ENCODE measurements around the gene THAP6.

THAP6 gene

DNA sequence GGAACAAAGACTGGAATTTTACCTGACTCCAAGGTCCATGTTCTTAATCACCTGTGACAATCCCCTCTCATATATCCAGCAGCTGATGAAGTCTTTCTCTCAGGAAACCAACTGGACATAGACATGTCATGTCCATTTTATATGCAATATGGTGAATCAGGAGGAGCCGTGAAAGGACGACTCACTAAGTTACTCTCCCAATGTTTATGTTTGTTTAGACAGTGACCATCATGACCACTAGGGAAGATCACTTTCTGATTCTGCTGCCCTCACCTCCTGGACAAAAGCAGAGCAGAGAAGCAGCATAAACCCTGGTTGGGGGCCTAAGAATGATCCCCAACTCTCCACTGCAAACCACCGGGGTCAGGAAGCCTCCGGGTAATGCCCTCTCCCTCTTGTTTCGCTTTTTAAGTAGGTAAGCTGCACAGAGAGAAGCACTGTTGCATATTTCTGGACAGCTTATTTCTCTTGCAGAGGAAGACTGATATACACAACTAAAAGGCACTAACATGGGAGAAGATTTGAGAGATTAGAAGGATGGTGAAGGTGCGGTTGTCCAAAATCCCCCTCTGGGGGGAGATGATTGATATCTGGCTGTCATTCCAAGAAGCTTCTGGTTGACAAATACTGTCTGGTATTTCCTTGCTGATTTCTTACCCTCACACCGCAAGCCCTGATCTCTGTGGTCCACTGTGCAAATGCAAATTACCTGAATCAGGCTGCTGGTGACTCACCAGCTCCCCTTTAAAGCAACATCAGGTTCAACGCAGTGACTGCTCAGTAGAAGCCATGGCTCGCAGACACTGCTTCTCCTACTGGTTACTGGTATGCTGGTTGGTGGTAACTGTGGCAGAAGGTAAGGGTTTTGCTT, 41.3 kb downstream of the THAP6 start, which contains the start of gene ODAPH:
ODAPH (plus strand) TSS at position 773 of the 871 bp plus-strand sequence; CDS start at position 790, 17 bp downstream.
- H2BK12ac ChIP-seq (ENCODE audit: low read length) = peak within 1 kb of the TSS; percentile 98
- H3K4me1 ChIP-seq (ENCODE audit: control insufficient read depth in 1 of 2, insufficient read depth in 2 of 2, low read length in 2 of 2) = peaks cover 3 to 10% of the 10 kb centered on the region in 2 experiments
- peak within 1 kb of the TSS; percentile 75 for H2AK5ac ChIP-seq (ENCODE audit: low read length)
- peak within 1 kb of the TSS; percentile 65 for H4K8ac ChIP-seq (ENCODE audit: low read depth, low read length)
- no peak within 1 kb of the TSS for H3K4me3 ChIP-seq (ENCODE audit: low read depth, low read length)
- peak within 1 kb of the TSS; percentile 52 for H4K91ac ChIP-seq (ENCODE audit: low read depth, low read length)
- peak within 1 kb of the TSS; percentile 49 for H3K4me2 ChIP-seq (ENCODE audit: low read length)
- peak; percentile 88 to 89 for DNase-seq
- H3K27ac ChIP-seq (ENCODE audit: low read depth, low read length) = peak within 1 kb of the TSS; percentile 87
- no peak within 1 kb of the TSS for H2AFZ ChIP-seq (ENCODE audit: insufficient read depth, low read length, poor library complexity)
- no peak within 1 kb of the TSS for H3K9ac ChIP-seq (ENCODE audit: low read length)
- no peaks in the 10 kb centered on the region for H3K27me3 ChIP-seq (ENCODE audit: insufficient read depth, low read length)
- H3K14ac ChIP-seq (ENCODE audit: low read length) = no peak within 1 kb of the TSS
- H2BK5ac ChIP-seq (ENCODE audit: low read depth, low read length, poor library complexity) = peak within 1 kb of the TSS; percentile 57
- H3K18ac ChIP-seq (ENCODE audit: low read length) = peak within 1 kb of the TSS; percentile 48
- no peak within 1 kb of the TSS for H3K23ac ChIP-seq (ENCODE audit: low read length)
- no peak within 1 kb of the TSS for H3K4ac ChIP-seq (ENCODE audit: low read depth, low read length)
- no peaks in the 10 kb centered on the region for H3K9me3 ChIP-seq (ENCODE audit: insufficient read depth, low read depth, low read length)
- peaks cover 2% of the 10 kb centered on the region for H3K79me1 ChIP-seq (ENCODE audit: low read length)
- no peaks in the 10 kb centered on the region for H3K79me2 ChIP-seq (ENCODE audit: control insufficient read depth, insufficient read depth, low read length, poor library complexity)
- no peak within 1 kb of the TSS for H4K12ac ChIP-seq (ENCODE audit: low read depth, low read length)
- no CpG with 5 or more reads among the region's 9 CpGs for WGBS (ENCODE audit: extremely low coverage, insufficient coverage, insufficient read length)
- H3K36me3 ChIP-seq (ENCODE audit: control insufficient read depth in 1 of 2, insufficient read depth in 2 of 2, low read length in 2 of 2) = no peaks in the 10 kb centered on the region
- H2BK120ac ChIP-seq (ENCODE audit: insufficient read depth, low read length, poor library complexity) = peak within 1 kb of the TSS; percentile 34

DNA sequence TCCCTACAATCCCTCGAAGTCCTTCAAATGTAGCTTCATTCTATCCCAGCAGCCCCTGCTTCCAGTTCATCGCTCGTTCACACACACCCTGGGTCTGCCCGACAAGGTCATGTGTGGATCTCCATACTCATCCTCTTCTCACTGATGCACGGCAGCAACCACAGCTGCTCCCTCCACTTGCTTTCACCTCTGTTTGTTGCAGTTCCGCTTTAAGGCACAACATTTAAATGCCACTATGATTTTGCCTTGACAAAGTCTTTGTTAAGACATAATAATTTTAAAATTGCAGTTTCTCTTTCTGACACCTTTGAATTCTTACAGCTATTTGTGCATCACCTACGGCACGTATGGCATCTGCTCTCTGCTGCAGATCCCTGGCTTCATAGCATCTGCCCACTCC, 43.4 kb downstream of the THAP6 start:
- Histone ChIP-seq H2BK12ac (ENCODE audit: low read length) (peak overlapping the region; percentile 32), H3K27me3 (ENCODE audit: insufficient read depth, low read length) (no peaks in the 10 kb centered on the region), H3K9ac (ENCODE audit: low read length) (no peak overlapping the region), H3K23ac (ENCODE audit: low read length) (no peak overlapping the region), H3K79me2 (ENCODE audit: control insufficient read depth, insufficient read depth, low read length, poor library complexity) (no peaks in the 10 kb centered on the region), H4K91ac (ENCODE audit: low read depth, low read length) (no peak overlapping the region), H3K18ac (ENCODE audit: low read length) (no peak overlapping the region), H2BK5ac (ENCODE audit: low read depth, low read length, poor library complexity) (no peak overlapping the region), H3K4ac (ENCODE audit: low read depth, low read length) (no peak overlapping the region), H2AK5ac (ENCODE audit: low read length) (no peak overlapping the region), H4K12ac (ENCODE audit: low read depth, low read length) (no peak overlapping the region), H3K79me1 (ENCODE audit: low read length) (peaks cover 2% of the 10 kb centered on the region), H3K9me3 (ENCODE audit: insufficient read depth, low read depth, low read length) (no peaks in the 10 kb centered on the region), H3K4me3 (ENCODE audit: low read depth, low read length) (no peak overlapping the region), H2BK120ac (ENCODE audit: insufficient read depth, low read length, poor library complexity) (no peak overlapping the region), H3K4me2 (ENCODE audit: low read length) (no peak overlapping the region), H2AFZ (ENCODE audit: insufficient read depth, low read length, poor library complexity) (no peak overlapping the region), H4K8ac (ENCODE audit: low read depth, low read length) (no peak overlapping the region), H3K36me3 (ENCODE audit: control insufficient read depth in 1 of 2, insufficient read depth in 2 of 2, low read length in 2 of 2) (no peaks in the 10 kb centered on the region), H3K14ac (ENCODE audit: low read length) (no peak overlapping the region), H3K4me1 (ENCODE audit: control insufficient read depth in 1 of 2, insufficient read depth in 2 of 2, low read length in 2 of 2) (peaks cover 3 to 13% of the 10 kb centered on the region in 2 experiments), H3K27ac (ENCODE audit: low read depth, low read length) (no peak overlapping the region)
- WGBS (ENCODE audit: extremely low coverage, insufficient coverage, insufficient read length) = no CpG with 5 or more reads among the region's 8 CpGs
- DNase-seq = peak; percentile 44 to 61

DNA sequence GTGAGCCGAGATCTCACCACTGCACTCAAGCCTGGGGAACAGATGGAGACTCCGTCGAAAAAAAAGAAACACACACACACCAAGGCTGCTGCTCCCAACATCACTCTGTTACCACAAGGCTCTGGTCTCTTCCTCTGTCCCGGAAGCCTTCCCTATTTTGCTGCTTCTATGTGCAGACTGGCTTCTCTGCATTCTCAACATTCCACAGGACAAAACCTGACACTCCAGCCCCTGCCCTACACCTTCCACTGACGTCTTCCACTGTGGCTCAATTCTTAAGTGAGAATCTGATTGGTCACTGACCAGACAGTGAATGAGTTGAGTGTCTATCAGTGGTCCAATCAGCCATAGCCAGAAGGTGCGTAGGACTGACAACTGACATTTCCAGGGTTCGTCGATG, 47.5 kb downstream of the THAP6 start:
- H2AFZ ChIP-seq (ENCODE audit: insufficient read depth, low read length, poor library complexity) = no peak overlapping the region
- no peaks in the 10 kb centered on the region for H3K9me3 ChIP-seq (ENCODE audit: insufficient read depth, low read depth, low read length)
- H4K8ac ChIP-seq (ENCODE audit: low read depth, low read length) = no peak overlapping the region
- no peak overlapping the region for H2BK5ac ChIP-seq (ENCODE audit: low read depth, low read length, poor library complexity)
- peaks cover 0 to 6% of the 10 kb centered on the region in 2 experiments for H3K4me1 ChIP-seq (ENCODE audit: control insufficient read depth in 1 of 2, insufficient read depth in 2 of 2, low read length in 2 of 2)
- H3K36me3 ChIP-seq (ENCODE audit: control insufficient read depth in 1 of 2, insufficient read depth in 2 of 2, low read length in 2 of 2) = no peaks in the 10 kb centered on the region
- no peak overlapping the region for H4K91ac ChIP-seq (ENCODE audit: low read depth, low read length)
- H3K4me2 ChIP-seq (ENCODE audit: low read length) = peak overlapping the region; percentile 35
- no peak overlapping the region for H3K4ac ChIP-seq (ENCODE audit: low read depth, low read length)
- no peak overlapping the region for H4K12ac ChIP-seq (ENCODE audit: low read depth, low read length)
- no peak overlapping the region for H3K9ac ChIP-seq (ENCODE audit: low read length)
- H3K14ac ChIP-seq (ENCODE audit: low read length) = no peak overlapping the region
- no CpG with 5 or more reads among the region's 8 CpGs for WGBS (ENCODE audit: extremely low coverage, insufficient coverage, insufficient read length)
- no peak overlapping the region for H3K18ac ChIP-seq (ENCODE audit: low read length)
- H2BK12ac ChIP-seq (ENCODE audit: low read length) = no peak overlapping the region
- H3K23ac ChIP-seq (ENCODE audit: low read length) = no peak overlapping the region
- H3K4me3 ChIP-seq (ENCODE audit: low read depth, low read length) = no peak overlapping the region
- no peak overlapping the region for H2AK5ac ChIP-seq (ENCODE audit: low read length)
- H3K27me3 ChIP-seq (ENCODE audit: insufficient read depth, low read length) = no peaks in the 10 kb centered on the region
- H2BK120ac ChIP-seq (ENCODE audit: insufficient read depth, low read length, poor library complexity) = no peak overlapping the region
- H3K27ac ChIP-seq (ENCODE audit: low read depth, low read length) = peak overlapping the region; percentile 60
- no peaks in the 10 kb centered on the region for H3K79me2 ChIP-seq (ENCODE audit: control insufficient read depth, insufficient read depth, low read length, poor library complexity)
- H3K79me1 ChIP-seq (ENCODE audit: low read length) = no peaks in the 10 kb centered on the region
- DNase-seq = peak; percentile 95 to 98

DNA sequence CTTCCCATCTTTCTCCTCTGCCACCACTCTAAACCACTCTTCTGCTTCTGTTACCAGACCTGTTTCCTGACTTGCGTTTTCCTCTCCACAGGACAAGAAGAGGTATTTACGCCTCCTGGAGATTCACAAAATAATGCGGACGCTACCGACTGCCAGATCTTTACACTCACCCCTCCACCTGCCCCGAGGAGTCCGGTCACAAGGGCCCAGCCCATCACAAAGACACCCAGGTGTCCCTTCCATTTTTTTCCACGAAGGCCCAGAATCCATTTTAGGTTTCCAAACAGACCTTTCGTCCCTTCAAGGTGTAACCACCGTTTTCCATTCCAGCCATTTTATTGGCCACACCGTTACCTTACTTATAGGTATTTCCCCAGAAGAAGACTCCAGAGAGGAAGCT, 49.8 kb downstream of the THAP6 start:
- Histone ChIP-seq H3K27ac (ENCODE audit: low read depth, low read length) (no peak overlapping the region), H3K9me3 (ENCODE audit: insufficient read depth, low read depth, low read length) (no peaks in the 10 kb centered on the region), H3K4me3 (ENCODE audit: low read depth, low read length) (no peak overlapping the region), H3K18ac (ENCODE audit: low read length) (no peak overlapping the region), H2AFZ (ENCODE audit: insufficient read depth, low read length, poor library complexity) (no peak overlapping the region), H3K4me1 (ENCODE audit: control insufficient read depth in 1 of 2, insufficient read depth in 2 of 2, low read length in 2 of 2) (peaks cover 0 to 4% of the 10 kb centered on the region in 2 experiments), H3K36me3 (ENCODE audit: control insufficient read depth in 1 of 2, insufficient read depth in 2 of 2, low read length in 2 of 2) (no peaks in the 10 kb centered on the region), H2BK120ac (ENCODE audit: insufficient read depth, low read length, poor library complexity) (no peak overlapping the region), H3K4me2 (ENCODE audit: low read length) (no peak overlapping the region), H3K23ac (ENCODE audit: low read length) (no peak overlapping the region), H3K79me1 (ENCODE audit: low read length) (no peaks in the 10 kb centered on the region), H3K4ac (ENCODE audit: low read depth, low read length) (no peak overlapping the region), H4K8ac (ENCODE audit: low read depth, low read length) (no peak overlapping the region), H4K91ac (ENCODE audit: low read depth, low read length) (peak overlapping the region; percentile 58), H3K27me3 (ENCODE audit: insufficient read depth, low read length) (no peaks in the 10 kb centered on the region), H3K9ac (ENCODE audit: low read length) (no peak overlapping the region), H2BK5ac (ENCODE audit: low read depth, low read length, poor library complexity) (no peak overlapping the region), H2BK12ac (ENCODE audit: low read length) (peak overlapping the region; percentile 41), H3K14ac (ENCODE audit: low read length) (no peak overlapping the region), H3K79me2 (ENCODE audit: control insufficient read depth, insufficient read depth, low read length, poor library complexity) (no peaks in the 10 kb centered on the region), H4K12ac (ENCODE audit: low read depth, low read length) (no peak overlapping the region), H2AK5ac (ENCODE audit: low read length) (no peak overlapping the region)
- no CpG with 5 or more reads among the region's 11 CpGs for WGBS (ENCODE audit: extremely low coverage, insufficient coverage, insufficient read length)
- DNase-seq = no peak
